ENCODE data around the gene OR4D9. TPM values are rescaled to one million over a fixed set of nuclear protein-coding genes. Genes with fewer than 3 reads are reported as not detected.
"Not testable (repeated sequence)": the region's sequence is repeated elsewhere in the genome, so short reads cannot be mapped to it uniquely, and the experiment has no call there.

Gene OR4D9
- total RNA-seq, 6 experiments from 2014 or later, result not detected

DNA sequence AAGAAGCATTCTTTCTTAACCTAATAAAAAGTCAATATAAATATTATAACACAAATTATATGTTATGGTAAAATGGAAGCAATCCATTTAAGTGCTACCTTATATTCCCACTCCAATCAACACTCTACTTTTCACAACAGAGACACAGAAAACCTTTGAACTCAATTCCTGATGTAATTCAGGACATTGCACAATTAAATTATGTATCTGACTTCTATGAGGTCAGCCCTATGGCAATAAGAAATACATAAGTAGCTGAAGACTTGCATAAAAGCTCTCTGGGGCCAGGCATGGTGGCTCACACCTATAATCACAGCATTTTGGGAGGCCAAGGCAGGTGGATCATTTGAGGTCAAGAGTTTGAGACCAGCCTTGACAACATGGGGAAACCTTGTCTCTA, 31.4 kb upstream of the OR4D9 start:
- H3K27ac ChIP-seq, result no peak overlapping the region
- H3K4me3 ChIP-seq, result no peak overlapping the region
- no peaks in the 10 kb centered on the region for H3K36me3 ChIP-seq
- TF ChIP-seq, protein P1, sequence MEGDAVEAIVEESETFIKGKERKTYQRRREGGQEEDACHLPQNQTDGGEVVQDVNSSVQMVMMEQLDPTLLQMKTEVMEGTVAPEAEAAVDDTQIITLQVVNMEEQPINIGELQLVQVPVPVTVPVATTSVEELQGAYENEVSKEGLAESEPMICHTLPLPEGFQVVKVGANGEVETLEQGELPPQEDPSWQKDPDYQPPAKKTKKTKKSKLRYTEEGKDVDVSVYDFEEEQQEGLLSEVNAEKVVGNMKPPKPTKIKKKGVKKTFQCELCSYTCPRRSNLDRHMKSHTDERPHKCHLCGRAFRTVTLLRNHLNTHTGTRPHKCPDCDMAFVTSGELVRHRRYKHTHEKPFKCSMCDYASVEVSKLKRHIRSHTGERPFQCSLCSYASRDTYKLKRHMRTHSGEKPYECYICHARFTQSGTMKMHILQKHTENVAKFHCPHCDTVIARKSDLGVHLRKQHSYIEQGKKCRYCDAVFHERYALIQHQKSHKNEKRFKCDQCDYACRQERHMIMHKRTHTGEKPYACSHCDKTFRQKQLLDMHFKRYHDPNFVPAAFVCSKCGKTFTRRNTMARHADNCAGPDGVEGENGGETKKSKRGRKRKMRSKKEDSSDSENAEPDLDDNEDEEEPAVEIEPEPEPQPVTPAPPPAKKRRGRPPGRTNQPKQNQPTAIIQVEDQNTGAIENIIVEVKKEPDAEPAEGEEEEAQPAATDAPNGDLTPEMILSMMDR (IDR thresholded peaks at IDR 0.05), result no peak
- TF ChIP-seq POLR2A (IDR thresholded peaks at IDR 0.05), result no peak
- intact Hi-C loops (cut with DNase I), result no loop called here
- no peaks in the 10 kb centered on the region for H3K27me3 ChIP-seq
- H3K9me3 ChIP-seq, result no peaks in the 10 kb centered on the region
- no peaks in the 10 kb centered on the region for H3K4me1 ChIP-seq
- ATAC-seq, result no peak
- no peak for DNase-seq

- no peak for ATAC-seq
- no peak for DNase-seq
- Histone ChIP-seq H3K27me3 (no peaks in the 10 kb centered on the region), H3K36me3 (no peaks in the 10 kb centered on the region), H3K4me3 (no peak overlapping the region), H3K4me1 (no peaks in the 10 kb centered on the region), H3K27ac (no peak overlapping the region), H3K9me3 (no peaks in the 10 kb centered on the region)
- TF ChIP-seq, protein P1 (IDR thresholded peaks at IDR 0.05), result no peak
- TF ChIP-seq POLR2A (IDR thresholded peaks at IDR 0.05), result no peak
- WGBS (ENCODE audit: insufficient coverage, low coverage, low lambda C conversion rate, missing lambda C conversion rate), result 65% methylated on average over 2 of the region's 3 CpGs
- intact Hi-C loops (cut with DNase I), result no loop called here
These were observed 31.0 kb upstream of the OR4D9 start for GRCh38 chr11:59480359-59480758.

GRCh38 chr11:59501931-59502330, 9.4 kb upstream of the OR4D9 start:
- intact Hi-C loops (cut with DNase I), result no loop called here
- ATAC-seq (no peak), DNase-seq (no peak)
- H3K4me1 ChIP-seq, result no peaks in the 10 kb centered on the region
- no peaks in the 10 kb centered on the region for H3K27me3 ChIP-seq
- H3K9me3 ChIP-seq, result no peaks in the 10 kb centered on the region
- H3K36me3 ChIP-seq, result no peaks in the 10 kb centered on the region
- 60% methylated on average over 1 of the region's 1 CpG for WGBS (ENCODE audit: insufficient coverage, low coverage, low lambda C conversion rate, missing lambda C conversion rate)
- TF ChIP-seq POLR2A (IDR thresholded peaks at IDR 0.05), result no peak
- TF ChIP-seq, protein P1 (IDR thresholded peaks at IDR 0.05), result no peak
- no peak overlapping the region for H3K27ac ChIP-seq
- H3K4me3 ChIP-seq, result no peak overlapping the region

- TF ChIP-seq, protein P1 (IDR thresholded peaks at IDR 0.05), result no peak
- TF ChIP-seq POLR2A (IDR thresholded peaks at IDR 0.05), result no peak
- ATAC-seq, result no peak
- Histone ChIP-seq H3K27ac (no peak within 1 kb of the TSS), H3K4me1 (no peaks in the 10 kb centered on the region), H3K27me3 (no peaks in the 10 kb centered on the region), H3K36me3 (no peaks in the 10 kb centered on the region), H3K9me3 (no peaks in the 10 kb centered on the region), H3K4me3 (no peak within 1 kb of the TSS)
- no peak for DNase-seq
- intact Hi-C loops (cut with DNase I), result no loop called here
These were observed 8.1 kb upstream of the OR4D9 start, which contains the start of gene OR4D11 for GRCh38 chr11:59503276-59503675. Gene OR4D11, plus strand, starts transcription at chr11:59503576. Its CDS starts 0 bp downstream, at chr11:59503576.

DNA sequence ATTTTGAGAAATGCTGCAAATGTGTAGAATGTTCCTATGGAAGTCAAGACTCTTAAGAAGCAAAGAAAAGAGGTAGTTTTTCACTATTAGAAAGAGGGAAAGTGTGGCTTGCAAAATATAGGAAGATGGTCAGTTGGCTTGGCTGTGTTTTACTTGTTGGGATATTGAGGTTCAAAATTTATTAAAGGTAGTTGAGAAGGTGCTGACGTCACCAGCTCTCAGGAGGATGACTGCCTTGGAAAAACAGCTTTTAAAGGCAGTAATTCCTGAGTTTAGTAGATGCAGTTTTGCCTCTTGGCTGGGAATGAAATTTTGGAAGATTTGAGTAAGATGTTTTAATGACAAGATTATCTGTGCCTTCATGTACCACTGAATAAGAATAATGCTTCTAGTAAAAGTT, 336 bp downstream of the OR4D9 start:
- Histone ChIP-seq H3K36me3 (no peaks in the 10 kb centered on the region), H3K27ac (peak overlapping the region in 1 of 3 donors; percentile 13), H3K27me3 (no peaks in the 10 kb centered on the region), H3K9me3 (no peaks in the 10 kb centered on the region), H3K4me3 (no peak overlapping the region), H3K4me1 (no peaks in the 10 kb centered on the region)
- DNase-seq, result no peak
- TF ChIP-seq, protein P1 (IDR thresholded peaks at IDR 0.05), result no peak
- no peak for TF ChIP-seq POLR2A (IDR thresholded peaks at IDR 0.05)
- intact Hi-C loops (cut with DNase I), result no loop called here
- no peak for ATAC-seq
- WGBS (ENCODE audit: insufficient coverage, low coverage, low lambda C conversion rate, missing lambda C conversion rate), result 63% methylated on average over 1 of the region's 1 CpG

DNA sequence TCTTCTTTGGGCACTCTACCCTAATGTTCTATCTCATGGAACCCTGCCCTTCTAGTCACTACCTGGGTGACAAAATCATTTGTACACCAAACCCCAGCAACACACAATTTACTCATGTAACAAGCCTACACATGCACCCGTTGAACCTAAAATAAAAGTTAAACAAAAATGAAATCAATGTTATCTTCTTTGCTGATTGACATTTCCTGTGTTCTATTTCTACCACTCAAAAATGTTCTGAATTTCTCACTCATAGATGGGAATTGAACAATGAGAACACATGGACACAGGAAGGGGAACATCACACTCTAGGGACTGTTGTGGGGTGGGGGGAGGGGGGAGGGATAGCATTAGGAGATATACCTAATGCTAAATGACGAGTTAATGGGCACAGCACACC, 8.8 kb downstream of the OR4D9 start:
- H3K27me3 ChIP-seq; H3K9me3 ChIP-seq; intact Hi-C loops (cut with DNase I); H3K36me3 ChIP-seq; ATAC-seq; H3K4me3 ChIP-seq; DNase-seq; H3K4me1 ChIP-seq; H3K27ac ChIP-seq: not testable (repeated sequence)
- WGBS (ENCODE audit: insufficient coverage, low coverage, low lambda C conversion rate, missing lambda C conversion rate), result 44% methylated on average over 2 of the region's 2 CpGs

Measured in right lobe of liver (tissue), 6 donors.